Type B pancreatic cell (in vitro differentiated cells): ENCODE data around the gene TOR1AIP2. TPM values are rescaled to one million over a fixed set of nuclear protein-coding genes. Genes with fewer than 3 reads are reported as not detected.
A peak's percentile ranks its signal among the peaks of the same experiment; 100 is the strongest.

Experiments
- DNase-seq: peaks from one replicate; pipeline ENCODE4 v3.0.0; 2021; ENCODE audit warnings: mixed read lengths; ENCODE audit not compliant: unreplicated experiment; ENCODE audit errors: extremely low spot score
- H3K27ac Mint-ChIP-seq: 2 replicates; pipeline ENCODE4 v1.8.0; 2021; ENCODE audit warnings: mild to moderate bottlenecking, mixed read lengths
- H3K27me3 Mint-ChIP-seq: 2 replicates; pipeline ENCODE4 v1.8.0; 2021; ENCODE audit warnings: mixed read lengths
- H3K36me3 Mint-ChIP-seq: 2 replicates; pipeline ENCODE4 v1.8.0; 2021; ENCODE audit warnings: mixed read lengths
- H3K4me1 Mint-ChIP-seq: one replicate; pipeline ENCODE4 v1.8.0; 2021; ENCODE audit warnings: mixed read lengths; ENCODE audit not compliant: unreplicated experiment
- H3K4me3 Mint-ChIP-seq: 2 replicates; pipeline ENCODE4 v1.8.0; 2021; ENCODE audit warnings: mild to moderate bottlenecking, mixed read lengths
- H3K9me3 Mint-ChIP-seq: 2 replicates; pipeline ENCODE4 v1.8.0; 2021; ENCODE audit warnings: mixed read lengths
- total RNA-seq: library from RNA; stranded (reverse); gene quantifications from 2 replicates; pipeline ENCODE4 v1.2.1, GENCODE V29; 2021; ENCODE audit warnings: low replicate concordance
- TF ChIP-seq, protein P1 (sequence below): fragments of 200-600 bp; sonication (generic); conservative IDR thresholded peaks from 2 replicates; pipeline ENCODE4 v1.5.0; 2021; ENCODE audit warnings: antibody characterized with exemption, mild to moderate bottlenecking

Gene TOR1AIP2
- total RNA-seq, 1 donor from 2014 or later, result 90.6 TPM

DNA sequence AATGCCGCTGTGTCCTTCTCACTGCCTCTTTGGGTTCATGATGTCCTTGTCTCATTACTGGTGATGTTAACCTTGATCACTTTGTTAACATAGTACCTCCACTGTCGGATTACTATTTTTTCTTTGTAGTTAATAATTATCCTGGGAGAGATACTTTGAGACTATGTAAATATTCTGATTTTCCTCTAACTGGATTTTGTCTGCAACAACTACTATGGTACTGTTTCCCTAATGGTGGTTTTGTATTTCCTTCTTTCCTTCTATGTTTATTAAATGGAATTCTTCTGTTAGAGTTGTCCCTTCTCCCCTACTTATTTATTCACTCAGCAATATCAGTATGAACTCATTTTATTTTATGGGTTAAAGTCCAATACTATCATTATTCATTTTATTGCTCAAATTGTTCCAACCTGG is 4.2 kb downstream of the TOR1AIP2 start:
- peaks cover 40% of the 10 kb centered on the region for H3K4me1 Mint-ChIP-seq

DNA sequence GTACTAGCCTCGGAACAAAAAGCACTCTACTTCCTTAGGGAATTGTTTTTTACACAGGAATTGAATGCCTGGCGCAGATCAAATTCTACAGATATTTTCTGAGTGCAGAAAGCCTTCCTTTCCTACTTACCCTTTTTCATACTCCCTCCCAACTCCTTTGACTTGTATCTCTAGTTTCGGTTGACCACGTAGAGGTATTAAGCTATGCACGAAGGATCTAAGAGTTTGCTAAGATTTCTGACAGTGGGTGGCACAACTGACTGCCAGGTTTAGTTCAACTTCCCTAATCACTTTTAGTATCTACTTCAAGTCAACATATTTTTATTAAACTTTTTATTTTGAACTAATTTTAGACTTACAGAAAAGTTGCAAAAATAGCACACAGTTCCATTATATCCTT is 5.0 kb downstream of the TOR1AIP2 start:
- H3K4me3 Mint-ChIP-seq, result peak overlapping the region; percentile 81
- H3K36me3 Mint-ChIP-seq, result peaks cover 40% of the 10 kb centered on the region
- H3K27me3 Mint-ChIP-seq, result no peaks in the 10 kb centered on the region
- no peaks in the 10 kb centered on the region for H3K9me3 Mint-ChIP-seq
- TF ChIP-seq, protein P1, sequence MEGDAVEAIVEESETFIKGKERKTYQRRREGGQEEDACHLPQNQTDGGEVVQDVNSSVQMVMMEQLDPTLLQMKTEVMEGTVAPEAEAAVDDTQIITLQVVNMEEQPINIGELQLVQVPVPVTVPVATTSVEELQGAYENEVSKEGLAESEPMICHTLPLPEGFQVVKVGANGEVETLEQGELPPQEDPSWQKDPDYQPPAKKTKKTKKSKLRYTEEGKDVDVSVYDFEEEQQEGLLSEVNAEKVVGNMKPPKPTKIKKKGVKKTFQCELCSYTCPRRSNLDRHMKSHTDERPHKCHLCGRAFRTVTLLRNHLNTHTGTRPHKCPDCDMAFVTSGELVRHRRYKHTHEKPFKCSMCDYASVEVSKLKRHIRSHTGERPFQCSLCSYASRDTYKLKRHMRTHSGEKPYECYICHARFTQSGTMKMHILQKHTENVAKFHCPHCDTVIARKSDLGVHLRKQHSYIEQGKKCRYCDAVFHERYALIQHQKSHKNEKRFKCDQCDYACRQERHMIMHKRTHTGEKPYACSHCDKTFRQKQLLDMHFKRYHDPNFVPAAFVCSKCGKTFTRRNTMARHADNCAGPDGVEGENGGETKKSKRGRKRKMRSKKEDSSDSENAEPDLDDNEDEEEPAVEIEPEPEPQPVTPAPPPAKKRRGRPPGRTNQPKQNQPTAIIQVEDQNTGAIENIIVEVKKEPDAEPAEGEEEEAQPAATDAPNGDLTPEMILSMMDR, result no peak
- H3K4me1 Mint-ChIP-seq, result peaks cover 35% of the 10 kb centered on the region
- DNase-seq, result no peak
- peak overlapping the region; percentile 98 for H3K27ac Mint-ChIP-seq

More for the DNA sequence above, 4.2 kb downstream of the TOR1AIP2 start:
- H3K27ac Mint-ChIP-seq, result peak overlapping the region; percentile 66
- no peak for DNase-seq
- H3K36me3 Mint-ChIP-seq, result peaks cover 37% of the 10 kb centered on the region
- no peaks in the 10 kb centered on the region for H3K27me3 Mint-ChIP-seq
- TF ChIP-seq, protein P1, result no peak
- H3K4me3 Mint-ChIP-seq, result peak overlapping the region; percentile 34
- no peaks in the 10 kb centered on the region for H3K9me3 Mint-ChIP-seq

DNA sequence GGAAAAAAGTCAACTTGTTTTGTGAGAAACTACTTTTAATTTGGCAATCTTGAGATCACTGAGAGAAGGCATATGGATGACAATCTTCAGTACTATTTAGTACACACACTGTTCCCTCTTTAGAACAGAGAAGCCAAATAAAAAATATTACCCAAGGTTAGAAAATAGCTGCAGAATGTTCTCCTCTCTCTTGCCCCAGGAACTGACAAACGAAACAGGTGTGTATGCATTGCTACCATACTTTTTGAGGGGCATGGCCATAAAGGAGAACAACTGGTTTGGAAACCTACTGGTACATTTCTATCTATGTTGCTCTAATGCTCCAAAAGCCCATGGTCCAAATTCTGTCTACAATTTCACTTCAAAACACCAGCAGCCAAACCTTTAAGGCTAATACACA is 5.7 kb downstream of the TOR1AIP2 start:
- DNase-seq, result no peak
- H3K4me1 Mint-ChIP-seq, result peaks cover 33% of the 10 kb centered on the region
- TF ChIP-seq, protein P1, result no peak
- H3K36me3 Mint-ChIP-seq, result peaks cover 41% of the 10 kb centered on the region
- H3K4me3 Mint-ChIP-seq, result peak overlapping the region; percentile 81
- H3K27me3 Mint-ChIP-seq, result no peaks in the 10 kb centered on the region
- H3K9me3 Mint-ChIP-seq, result no peaks in the 10 kb centered on the region
- peak overlapping the region; percentile 98 for H3K27ac Mint-ChIP-seq

DNA sequence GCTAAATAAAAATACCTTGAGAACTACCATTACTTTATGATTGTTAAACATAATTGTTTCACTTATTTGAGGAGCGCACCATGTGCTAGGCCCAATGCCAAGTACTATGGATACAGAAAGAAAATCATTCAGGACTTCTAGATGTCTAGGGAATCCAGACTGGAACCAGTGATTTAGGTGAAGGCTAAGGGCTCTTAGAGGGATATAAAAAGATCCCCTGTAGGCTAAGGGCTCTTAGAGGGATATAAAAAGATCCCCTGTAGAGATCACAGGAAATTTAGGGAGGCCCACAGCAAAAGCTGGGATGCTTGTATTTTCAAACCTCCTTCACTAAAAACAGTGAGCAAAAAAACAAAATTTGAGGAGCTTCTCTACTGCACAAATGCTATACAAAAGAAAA is 6.7 kb downstream of the TOR1AIP2 start:
- TF ChIP-seq, protein P1, result no peak
- Mint-ChIP-seq H3K9me3 (no peaks in the 10 kb centered on the region), H3K4me1 (peaks cover 24% of the 10 kb centered on the region), H3K27ac (peak overlapping the region; percentile 46), H3K36me3 (peaks cover 39% of the 10 kb centered on the region), H3K4me3 (no peak overlapping the region), H3K27me3 (no peaks in the 10 kb centered on the region)
- no peak for DNase-seq

DNA sequence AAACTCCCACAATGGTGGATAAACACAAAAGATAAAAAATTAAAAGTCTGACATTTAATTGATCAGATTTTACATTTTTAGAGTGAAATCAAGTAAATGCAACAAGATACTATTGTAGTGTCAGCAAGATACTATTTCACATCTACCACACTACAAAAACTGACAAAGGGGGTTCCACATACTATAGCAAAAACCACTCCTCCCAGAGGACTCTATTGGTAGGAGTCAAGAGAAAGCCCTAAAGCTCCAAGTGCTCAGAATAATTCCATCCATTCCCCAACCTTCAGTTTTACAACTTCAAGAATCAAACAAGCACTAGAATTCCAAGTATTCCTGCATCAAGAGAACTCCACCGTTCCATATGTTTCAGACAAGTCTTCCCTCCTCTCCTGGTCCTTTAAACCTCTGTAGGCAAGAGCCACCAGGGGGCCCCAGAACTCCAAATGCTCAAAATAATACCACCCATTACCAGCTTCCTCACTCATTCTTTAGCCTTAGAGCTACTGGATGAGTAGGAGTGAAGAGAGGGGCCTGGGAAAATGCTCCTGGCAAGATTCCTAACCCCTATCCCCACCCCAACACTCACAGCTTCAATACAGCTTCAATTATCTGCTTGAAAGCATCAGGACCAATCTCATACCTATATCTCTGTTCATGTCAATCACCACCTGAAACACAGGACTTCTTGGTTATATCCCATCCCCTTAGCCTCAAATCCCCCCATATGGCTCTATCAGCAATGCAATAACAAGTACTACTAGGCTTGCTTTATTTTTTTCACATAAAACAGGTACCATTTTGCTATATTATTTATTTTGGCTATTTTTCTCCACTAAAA is 9.9 kb downstream of the TOR1AIP2 start:
- peaks cover 14% of the 10 kb centered on the region for H3K4me1 Mint-ChIP-seq
- H3K36me3 Mint-ChIP-seq, result peaks cover 40% of the 10 kb centered on the region
- TF ChIP-seq, protein P1, result peak; percentile 78
- H3K4me3 Mint-ChIP-seq, result peak overlapping the region; percentile 38
- no peak for DNase-seq
- no peaks in the 10 kb centered on the region for H3K27me3 Mint-ChIP-seq
- H3K9me3 Mint-ChIP-seq, result no peaks in the 10 kb centered on the region
- H3K27ac Mint-ChIP-seq, result peak overlapping the region; percentile 79
